Chondrocyte (in vitro differentiated cells): ENCODE data around the gene DIP2C. TPM values are rescaled to one million over a fixed set of nuclear protein-coding genes. Genes with fewer than 3 reads are reported as not detected.
"Not testable (repeated sequence)": the region's sequence is repeated elsewhere in the genome, so short reads cannot be mapped to it uniquely, and the experiment has no call there.

Experiments used
- DNase-seq: peaks from one replicate; pipeline ENCODE4 v3.0.0; 2021; ENCODE audit warnings: mixed read lengths, low spot score
- H3K27ac Mint-ChIP-seq: one replicate; pipeline ENCODE4 v1.8.0; 2021; ENCODE audit warnings: mild to moderate bottlenecking, moderate library complexity, mixed read lengths; ENCODE audit not compliant: unreplicated experiment
- H3K27me3 Mint-ChIP-seq: 2 replicates; pipeline ENCODE4 v1.8.0; 2021; ENCODE audit warnings: low read depth, mixed read lengths
- H3K36me3 Mint-ChIP-seq: 2 replicates; pipeline ENCODE4 v1.8.0; 2021; ENCODE audit warnings: low read depth, mixed read lengths
- H3K4me1 Mint-ChIP-seq: 2 replicates; pipeline ENCODE4 v1.8.0; 2021; ENCODE audit warnings: low read depth, mild to moderate bottlenecking, mixed read lengths
- H3K4me3 Mint-ChIP-seq: one replicate; pipeline ENCODE4 v1.8.0; 2021; ENCODE audit warnings: mild to moderate bottlenecking, moderate library complexity, mixed read lengths; ENCODE audit not compliant: unreplicated experiment
- H3K9me3 Mint-ChIP-seq: 2 replicates; pipeline ENCODE4 v1.8.0; 2021; ENCODE audit warnings: low read depth, mixed read lengths
- total RNA-seq: library from RNA; stranded (reverse); gene quantifications from 3 replicates; pipeline ENCODE4 v1.2.1, GENCODE V29; 2021
- TF ChIP-seq, protein P1 (sequence below): fragments of 200-600 bp; sonication (generic); IDR thresholded peaks from 2 replicates; pipeline ENCODE4 v1.5.0; 2021; ENCODE audit warnings: antibody characterized with exemption, mild to moderate bottlenecking, moderate library complexity

Gene DIP2C
- total RNA-seq, 1 donor from 2014 or later = 47.9 TPM

DNA sequence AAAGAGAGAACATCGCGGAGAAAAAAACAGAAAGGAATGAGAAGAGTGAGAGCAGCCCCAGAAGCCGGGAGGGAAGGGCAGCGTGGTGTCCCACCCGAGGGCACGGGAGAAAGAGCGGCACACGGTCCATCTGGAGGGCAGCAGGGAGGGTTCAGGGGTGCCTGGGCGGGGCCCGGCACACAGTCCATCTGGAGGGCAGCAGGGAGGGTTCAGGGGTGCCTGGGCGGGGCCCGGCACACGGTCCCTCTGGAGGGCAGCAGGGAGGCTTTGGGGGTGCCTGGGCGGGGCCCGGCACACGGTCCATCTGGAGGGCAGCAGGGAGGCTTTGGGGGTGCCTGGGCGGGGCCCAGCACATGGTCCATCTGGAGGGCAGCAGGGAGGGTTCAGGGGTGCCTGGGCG is 381.8 kb downstream of the DIP2C start:
- peaks cover 21% of the 10 kb centered on the region for H3K36me3 Mint-ChIP-seq
- H3K27me3 Mint-ChIP-seq = no peaks in the 10 kb centered on the region
- H3K4me1 Mint-ChIP-seq = peaks cover 32% of the 10 kb centered on the region
- TF ChIP-seq, protein P1, sequence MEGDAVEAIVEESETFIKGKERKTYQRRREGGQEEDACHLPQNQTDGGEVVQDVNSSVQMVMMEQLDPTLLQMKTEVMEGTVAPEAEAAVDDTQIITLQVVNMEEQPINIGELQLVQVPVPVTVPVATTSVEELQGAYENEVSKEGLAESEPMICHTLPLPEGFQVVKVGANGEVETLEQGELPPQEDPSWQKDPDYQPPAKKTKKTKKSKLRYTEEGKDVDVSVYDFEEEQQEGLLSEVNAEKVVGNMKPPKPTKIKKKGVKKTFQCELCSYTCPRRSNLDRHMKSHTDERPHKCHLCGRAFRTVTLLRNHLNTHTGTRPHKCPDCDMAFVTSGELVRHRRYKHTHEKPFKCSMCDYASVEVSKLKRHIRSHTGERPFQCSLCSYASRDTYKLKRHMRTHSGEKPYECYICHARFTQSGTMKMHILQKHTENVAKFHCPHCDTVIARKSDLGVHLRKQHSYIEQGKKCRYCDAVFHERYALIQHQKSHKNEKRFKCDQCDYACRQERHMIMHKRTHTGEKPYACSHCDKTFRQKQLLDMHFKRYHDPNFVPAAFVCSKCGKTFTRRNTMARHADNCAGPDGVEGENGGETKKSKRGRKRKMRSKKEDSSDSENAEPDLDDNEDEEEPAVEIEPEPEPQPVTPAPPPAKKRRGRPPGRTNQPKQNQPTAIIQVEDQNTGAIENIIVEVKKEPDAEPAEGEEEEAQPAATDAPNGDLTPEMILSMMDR = no peak
- H3K27ac Mint-ChIP-seq = peak overlapping the region; percentile 41
- no peak for DNase-seq
- H3K4me3 Mint-ChIP-seq = no peak overlapping the region
- H3K9me3 Mint-ChIP-seq = no peaks in the 10 kb centered on the region

DNA sequence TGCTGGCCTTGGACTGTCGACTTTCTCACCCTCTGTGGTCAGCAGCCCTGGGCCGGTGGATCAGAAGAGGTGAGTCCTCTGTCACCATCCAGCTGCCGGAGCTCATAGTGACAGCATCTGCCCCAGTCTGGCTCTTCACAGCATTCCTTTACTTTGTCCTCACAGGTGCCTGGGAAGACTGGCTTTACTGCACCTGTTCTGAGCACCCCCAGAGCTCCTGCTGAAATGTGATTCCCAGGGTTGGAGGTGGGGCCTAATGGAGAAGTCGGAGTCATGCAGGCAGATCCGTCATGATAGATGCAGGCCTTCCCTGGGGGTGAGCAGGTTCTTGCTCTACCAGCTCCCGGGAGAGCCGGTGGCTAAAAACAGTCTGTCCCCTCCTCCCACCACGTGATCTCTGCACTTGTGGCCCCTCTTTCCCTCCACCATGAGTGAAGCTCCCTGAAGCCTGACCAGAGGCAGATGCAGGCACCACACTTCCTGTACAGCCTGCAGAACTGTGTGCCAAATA is 382.7 kb downstream of the DIP2C start:
- no peaks in the 10 kb centered on the region for H3K27me3 Mint-ChIP-seq
- no peak for DNase-seq
- peaks cover 32% of the 10 kb centered on the region for H3K4me1 Mint-ChIP-seq
- no peak overlapping the region for H3K4me3 Mint-ChIP-seq
- TF ChIP-seq, protein P1 = no peak
- peaks cover 26% of the 10 kb centered on the region for H3K36me3 Mint-ChIP-seq
- peak overlapping the region; percentile 45 for H3K27ac Mint-ChIP-seq
- H3K9me3 Mint-ChIP-seq = no peaks in the 10 kb centered on the region

DNA sequence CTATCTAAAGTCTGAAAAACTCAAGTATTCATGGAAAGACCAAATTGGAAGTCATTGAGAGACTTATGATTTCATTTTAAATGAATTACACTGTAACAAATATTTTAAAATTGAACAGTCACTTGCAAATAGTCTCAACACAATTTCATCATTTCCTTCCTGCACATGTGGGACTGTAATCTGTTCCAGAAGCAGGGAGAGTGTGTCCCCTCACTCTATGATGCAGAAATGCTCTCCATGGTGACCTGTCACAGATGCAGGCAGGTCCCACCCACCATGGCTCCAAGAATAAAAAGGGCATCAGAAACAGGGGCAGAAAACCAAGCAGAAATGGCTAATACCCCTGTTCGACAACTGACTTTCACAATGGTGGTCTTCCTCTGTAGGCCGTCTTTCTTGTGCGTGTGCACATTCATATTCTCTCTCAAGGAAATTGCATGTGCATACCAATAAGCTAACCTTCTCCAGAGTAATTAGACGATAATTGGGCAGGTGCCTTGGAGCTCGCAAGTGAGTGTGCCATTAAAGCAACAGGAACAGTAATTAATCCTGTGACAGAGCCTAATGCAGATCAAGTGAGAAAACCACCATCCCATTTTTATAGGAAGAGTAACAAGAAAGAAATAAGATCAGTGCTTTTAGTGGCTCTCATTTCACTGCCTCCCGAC is 383.3 kb downstream of the DIP2C start:
- Mint-ChIP-seq H3K27me3 (no peaks in the 10 kb centered on the region), H3K9me3 (no peaks in the 10 kb centered on the region), H3K4me3 (no peak overlapping the region), H3K27ac (peak overlapping the region; percentile 38), H3K36me3 (peaks cover 29% of the 10 kb centered on the region), H3K4me1 (peaks cover 31% of the 10 kb centered on the region)
- TF ChIP-seq, protein P1 = no peak
- DNase-seq = no peak

DNA sequence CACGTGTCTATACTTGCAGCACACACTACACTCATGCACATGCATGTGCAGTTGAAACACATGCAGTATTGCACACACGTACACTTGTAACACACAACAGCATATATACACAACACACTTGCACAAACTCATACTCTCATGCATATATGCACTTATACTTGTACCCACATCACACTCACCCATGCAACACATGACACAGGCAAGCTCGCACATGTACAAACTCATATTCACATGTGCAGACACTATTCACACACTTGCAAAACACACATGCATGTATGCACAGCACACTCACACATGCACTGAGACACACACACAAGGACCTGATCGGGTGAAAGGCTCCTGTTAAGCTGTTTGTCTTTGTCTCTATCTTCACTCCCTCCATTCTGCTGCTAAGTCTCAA is 384.4 kb downstream of the DIP2C start:
- peaks cover 30% of the 10 kb centered on the region for H3K36me3 Mint-ChIP-seq
- DNase-seq = no peak
- no peak overlapping the region for H3K27ac Mint-ChIP-seq
- TF ChIP-seq, protein P1 = no peak
- no peak overlapping the region for H3K4me3 Mint-ChIP-seq
- no peaks in the 10 kb centered on the region for H3K9me3 Mint-ChIP-seq
- no peaks in the 10 kb centered on the region for H3K27me3 Mint-ChIP-seq
- peaks cover 21% of the 10 kb centered on the region for H3K4me1 Mint-ChIP-seq

DNA sequence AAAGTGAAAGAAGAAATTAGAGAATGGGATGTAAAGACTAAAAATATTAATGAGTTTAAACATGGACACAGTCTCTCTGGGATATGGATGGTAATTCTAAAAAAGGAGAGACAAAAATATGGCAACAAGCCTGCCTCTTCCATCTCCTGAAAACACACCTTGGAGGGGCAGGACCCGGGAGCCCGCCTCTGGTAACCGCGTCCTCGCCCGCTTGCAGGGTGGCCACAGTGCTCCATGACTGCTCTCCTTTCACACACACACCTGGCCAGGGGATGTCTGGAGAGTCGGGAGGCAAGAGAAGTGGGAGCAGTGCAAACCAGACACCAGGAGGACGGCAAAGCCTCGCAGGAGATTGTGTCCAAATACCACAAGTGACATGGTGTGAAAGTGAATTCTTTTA is 387.9 kb downstream of the DIP2C start:
- TF ChIP-seq, protein P1 = no peak
- Mint-ChIP-seq H3K27me3 (no peaks in the 10 kb centered on the region), H3K9me3 (no peaks in the 10 kb centered on the region), H3K4me3 (no peak overlapping the region), H3K4me1 (peaks cover 20% of the 10 kb centered on the region), H3K27ac (peak overlapping the region; percentile 18), H3K36me3 (peaks cover 20% of the 10 kb centered on the region)
- no peak for DNase-seq

DNA sequence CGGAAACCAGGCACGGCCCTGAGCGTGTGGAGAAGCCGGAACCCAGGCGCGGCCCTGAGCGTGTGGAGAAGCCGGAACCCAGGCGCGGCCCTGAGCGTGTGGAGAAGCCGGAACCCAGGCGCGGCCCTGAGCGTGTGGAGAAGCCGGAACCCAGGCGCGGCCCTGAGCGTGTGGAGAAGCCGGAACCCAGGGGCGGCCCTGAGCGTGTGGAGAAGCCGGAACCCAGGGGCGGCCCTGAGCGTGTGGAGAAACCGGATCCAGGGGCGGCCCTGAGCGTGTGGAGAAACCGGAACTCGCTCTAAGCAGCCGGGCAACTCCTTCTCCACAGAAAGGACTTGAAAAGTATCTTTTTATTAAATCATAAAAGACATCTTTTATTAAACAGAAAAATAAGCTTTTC is 388.9 kb downstream of the DIP2C start:
- Mint-ChIP-seq H3K4me1 (peaks cover 15% of the 10 kb centered on the region), H3K36me3 (peaks cover 20% of the 10 kb centered on the region)
- H3K9me3 Mint-ChIP-seq, H3K27me3 Mint-ChIP-seq, H3K27ac Mint-ChIP-seq, H3K4me3 Mint-ChIP-seq, DNase-seq: not testable (repeated sequence)
